Adipocyte (in vitro differentiated cells): ENCODE data around the gene POU2AF3.

ENCODE experiments used
- DNase-seq: peaks from one replicate; pipeline ENCODE4 v3.0.0-alpha.2; 2015; ENCODE audit warnings: low read depth
- H3K27me3 ChIP-seq: replicated peaks from 2 replicates; pipeline ENCODE4 v1.7.0; 2013; ENCODE audit warnings: mild to moderate bottlenecking, low read length, moderate library complexity; ENCODE audit not compliant: control insufficient read depth, insufficient read depth
- H3K36me3 ChIP-seq: 2 replicates; pipeline ENCODE4 v1.7.0; 2013; ENCODE audit warnings: low read length, mild to moderate bottlenecking, moderate library complexity; ENCODE audit not compliant: control insufficient read depth, insufficient read depth, severe bottlenecking
- H3K4me1 ChIP-seq: 2 replicates; pipeline ENCODE4 v1.7.0; 2013; ENCODE audit warnings: mild to moderate bottlenecking, low read length, moderate library complexity; ENCODE audit not compliant: control insufficient read depth, insufficient read depth
- H3K4me3 ChIP-seq: 2 replicates; pipeline ENCODE4 v1.7.0; 2013; ENCODE audit warnings: mild to moderate bottlenecking, low read length, moderate library complexity
- H3K9ac ChIP-seq: 2 replicates; pipeline ENCODE4 v1.7.0; 2013; ENCODE audit warnings: mild to moderate bottlenecking, low read length, moderate library complexity
- H3K9me3 ChIP-seq: 2 replicates; pipeline ENCODE4 v1.7.0; 2013; ENCODE audit warnings: mild to moderate bottlenecking, low read length, moderate library complexity; ENCODE audit not compliant: control insufficient read depth

POU2AF3 gene

GRCh38 chr11:111301004-111301841 lies 2.9 kb downstream of the POU2AF3 start:
- Histone ChIP-seq H3K4me1 (peaks cover 5% of the 10 kb centered on the region), H3K4me3 (no peak overlapping the region), H3K9me3 (no peaks in the 10 kb centered on the region), H3K9ac (no peak overlapping the region), H3K27me3 (peaks cover 30% of the 10 kb centered on the region), H3K36me3 (no peaks in the 10 kb centered on the region)
- no peak for DNase-seq

- Histone ChIP-seq H3K36me3 (no peaks in the 10 kb centered on the region), H3K9me3 (no peaks in the 10 kb centered on the region), H3K27me3 (peaks cover 30% of the 10 kb centered on the region), H3K4me1 (peaks cover 5% of the 10 kb centered on the region), H3K4me3 (no peak overlapping the region), H3K9ac (no peak overlapping the region)
- DNase-seq = no peak
Measured at GRCh38 chr11:111301842-111302118, 3.4 kb downstream of the POU2AF3 start.

- DNase-seq = no peak
- Histone ChIP-seq H3K4me1 (peaks cover 5% of the 10 kb centered on the region), H3K4me3 (no peak overlapping the region), H3K9me3 (no peaks in the 10 kb centered on the region), H3K27me3 (peaks cover 33% of the 10 kb centered on the region), H3K9ac (no peak overlapping the region), H3K36me3 (no peaks in the 10 kb centered on the region)
Measured at GRCh38 chr11:111302298-111302697, 4.0 kb downstream of the POU2AF3 start.

GRCh38 chr11:111303461-111303860 lies 5.1 kb downstream of the POU2AF3 start:
- H3K27me3 ChIP-seq = peaks cover 37% of the 10 kb centered on the region
- peak; percentile 31 for DNase-seq
- no peaks in the 10 kb centered on the region for H3K9me3 ChIP-seq
- peaks cover 5% of the 10 kb centered on the region for H3K4me1 ChIP-seq
- no peak overlapping the region for H3K4me3 ChIP-seq
- H3K9ac ChIP-seq = no peak overlapping the region
- no peaks in the 10 kb centered on the region for H3K36me3 ChIP-seq

GRCh38 chr11:111305162-111305802 lies 6.9 kb downstream of the POU2AF3 start:
- DNase-seq = no peak
- no peak overlapping the region for H3K9ac ChIP-seq
- no peaks in the 10 kb centered on the region for H3K36me3 ChIP-seq
- H3K4me3 ChIP-seq = no peak overlapping the region
- peaks cover 10% of the 10 kb centered on the region for H3K4me1 ChIP-seq
- no peaks in the 10 kb centered on the region for H3K9me3 ChIP-seq
- peaks cover 36% of the 10 kb centered on the region for H3K27me3 ChIP-seq

GRCh38 chr11:111305876-111306275 lies 7.5 kb downstream of the POU2AF3 start:
- H3K4me3 ChIP-seq = no peak overlapping the region
- peaks cover 36% of the 10 kb centered on the region for H3K27me3 ChIP-seq
- DNase-seq = no peak
- no peaks in the 10 kb centered on the region for H3K9me3 ChIP-seq
- no peak overlapping the region for H3K9ac ChIP-seq
- H3K36me3 ChIP-seq = no peaks in the 10 kb centered on the region
- H3K4me1 ChIP-seq = peaks cover 15% of the 10 kb centered on the region

GRCh38 chr11:111306321-111306720 lies 8.0 kb downstream of the POU2AF3 start:
- DNase-seq = no peak
- H3K9me3 ChIP-seq = no peaks in the 10 kb centered on the region
- H3K27me3 ChIP-seq = peaks cover 32% of the 10 kb centered on the region
- H3K9ac ChIP-seq = no peak overlapping the region
- H3K36me3 ChIP-seq = no peaks in the 10 kb centered on the region
- no peak overlapping the region for H3K4me3 ChIP-seq
- peaks cover 15% of the 10 kb centered on the region for H3K4me1 ChIP-seq

GRCh38 chr11:111307472-111308108 lies 9.2 kb downstream of the POU2AF3 start:
- peaks cover 15% of the 10 kb centered on the region for H3K4me1 ChIP-seq
- H3K36me3 ChIP-seq = no peaks in the 10 kb centered on the region
- no peak for DNase-seq
- peaks cover 25% of the 10 kb centered on the region for H3K27me3 ChIP-seq
- H3K4me3 ChIP-seq = no peak overlapping the region
- no peaks in the 10 kb centered on the region for H3K9me3 ChIP-seq
- no peak overlapping the region for H3K9ac ChIP-seq

GRCh38 chr11:111308140-111308539 lies 9.8 kb downstream of the POU2AF3 start:
- Histone ChIP-seq H3K9ac (no peak overlapping the region), H3K9me3 (no peaks in the 10 kb centered on the region), H3K36me3 (no peaks in the 10 kb centered on the region), H3K27me3 (peaks cover 25% of the 10 kb centered on the region), H3K4me1 (peaks cover 15% of the 10 kb centered on the region), H3K4me3 (no peak overlapping the region)
- no peak for DNase-seq

GRCh38 chr11:111309215-111309915 lies 11.0 kb downstream of the POU2AF3 start:
- peaks cover 25% of the 10 kb centered on the region for H3K27me3 ChIP-seq
- H3K36me3 ChIP-seq = no peaks in the 10 kb centered on the region
- DNase-seq = no peak
- H3K4me1 ChIP-seq = peaks cover 10% of the 10 kb centered on the region
- H3K9ac ChIP-seq = no peak overlapping the region
- no peak overlapping the region for H3K4me3 ChIP-seq
- H3K9me3 ChIP-seq = no peaks in the 10 kb centered on the region

GRCh38 chr11:111310088-111310487 lies 11.7 kb downstream of the POU2AF3 start:
- Histone ChIP-seq H3K4me1 (peaks cover 10% of the 10 kb centered on the region), H3K9me3 (no peaks in the 10 kb centered on the region), H3K27me3 (peaks cover 25% of the 10 kb centered on the region), H3K36me3 (no peaks in the 10 kb centered on the region), H3K4me3 (no peak overlapping the region), H3K9ac (no peak overlapping the region)
- DNase-seq = no peak
